Measurements from ENCODE around the gene BCL2L1. TPM values are rescaled to one million over a fixed set of nuclear protein-coding genes. Genes with fewer than 3 reads are reported as not detected.
"Not testable (repeated sequence)": the region's sequence is repeated elsewhere in the genome, so short reads cannot be mapped to it uniquely, and the experiment has no call there.

BCL2L1 gene
- total RNA-seq, 1 donor from 2014 or later: 126 TPM

GRCh38 chr20:31751126-31751525, 28.5 kb upstream of the BCL2L1 start:
- Histone ChIP-seq H3K27me3 (ENCODE audit: low read depth) (no peaks in the 10 kb centered on the region), H3K36me3 (no peaks in the 10 kb centered on the region), H3K27ac (no peak overlapping the region), H3K4me1 (no peaks in the 10 kb centered on the region), H3K9me3 (no peaks in the 10 kb centered on the region), H3K4me3 (no peak overlapping the region)
- DNase-seq (no peak), ATAC-seq (no peak)
- TF ChIP-seq CTCF (IDR thresholded peaks at IDR 0.05): no peak
- intact Hi-C loops (cut with DNase I): no loop called here

GRCh38 chr20:31749223-31749622, 26.6 kb upstream of the BCL2L1 start:
- intact Hi-C loops (cut with DNase I): no loop called here
- Histone ChIP-seq H3K27ac (no peak overlapping the region), H3K27me3 (ENCODE audit: low read depth) (no peaks in the 10 kb centered on the region), H3K4me1 (no peaks in the 10 kb centered on the region), H3K9me3 (no peaks in the 10 kb centered on the region), H3K36me3 (no peaks in the 10 kb centered on the region), H3K4me3 (no peak overlapping the region)
- no peak for TF ChIP-seq CTCF (IDR thresholded peaks at IDR 0.05)
- no peak for DNase-seq
- ATAC-seq: no peak

GRCh38 chr20:31747640-31748039, 25.0 kb upstream of the BCL2L1 start:
- TF ChIP-seq CTCF (IDR thresholded peaks at IDR 0.05): no peak
- Histone ChIP-seq H3K36me3 (no peaks in the 10 kb centered on the region), H3K27me3 (ENCODE audit: low read depth) (no peaks in the 10 kb centered on the region), H3K4me3 (no peak overlapping the region), H3K4me1 (no peaks in the 10 kb centered on the region), H3K9me3 (no peaks in the 10 kb centered on the region), H3K27ac (no peak overlapping the region)
- ATAC-seq (no peak), DNase-seq (no peak)
- intact Hi-C loops (cut with DNase I): no loop called here

DNA sequence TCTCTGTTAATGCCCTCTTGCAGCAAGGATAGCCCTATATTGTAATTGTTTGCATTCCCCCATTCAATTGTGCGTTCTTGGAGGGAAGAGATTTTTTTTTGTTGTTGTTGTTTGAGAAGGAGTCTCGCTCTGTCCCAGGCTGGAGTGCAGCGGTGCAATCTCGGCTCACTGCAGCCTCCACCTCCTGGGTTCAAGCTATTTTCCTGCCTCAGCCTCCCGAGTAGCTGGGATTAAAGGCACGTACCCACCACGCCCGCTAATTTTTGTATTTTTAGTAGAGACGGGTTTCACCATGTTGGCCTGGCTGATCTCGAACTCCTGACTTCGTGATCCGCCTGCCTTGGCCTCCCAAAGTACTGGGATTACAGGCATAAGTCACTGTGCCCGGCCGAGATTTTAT, 24.4 kb upstream of the BCL2L1 start:
- H3K27me3 ChIP-seq (ENCODE audit: low read depth); ATAC-seq; intact Hi-C loops (cut with DNase I); H3K4me3 ChIP-seq; H3K4me1 ChIP-seq; H3K9me3 ChIP-seq; DNase-seq; H3K36me3 ChIP-seq; H3K27ac ChIP-seq: not testable (repeated sequence)

DNA sequence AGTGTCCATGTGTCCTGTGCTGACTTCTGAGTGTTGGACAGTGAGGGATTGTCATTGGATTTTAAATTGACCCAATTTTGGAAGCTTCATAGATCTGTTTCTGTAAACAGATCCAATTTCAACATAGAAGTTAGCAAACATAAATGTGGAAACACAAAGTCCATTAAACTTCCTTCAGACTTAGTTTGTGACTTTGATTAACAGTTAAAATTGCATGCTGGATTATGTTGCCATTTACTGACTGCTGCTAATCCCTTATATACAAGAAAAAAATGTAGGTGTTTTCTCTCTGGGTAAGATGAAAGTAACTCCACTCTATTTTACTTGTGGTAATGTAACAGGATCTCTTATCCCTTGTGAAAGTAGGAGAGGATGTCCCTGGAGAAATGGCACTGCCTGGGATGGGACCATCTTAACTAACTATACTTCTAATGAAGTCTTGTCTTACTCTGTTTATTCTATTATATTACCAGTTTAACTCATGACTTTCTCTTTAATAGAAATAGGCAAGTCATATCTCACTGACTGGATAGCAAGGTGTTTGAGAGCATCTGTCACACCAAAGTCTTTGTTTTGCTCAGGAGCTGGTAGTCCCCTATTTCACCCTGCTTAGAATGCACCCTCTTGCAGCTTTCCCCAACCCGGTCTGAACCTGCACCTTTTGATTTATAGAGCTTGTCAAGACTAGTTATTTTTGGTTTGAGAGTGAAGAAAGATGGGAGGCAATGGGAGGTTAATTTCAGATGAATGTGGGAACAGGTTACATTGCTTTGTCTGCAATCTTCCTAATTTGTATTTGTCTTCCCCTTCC, 23.6 kb upstream of the BCL2L1 start:
- no peaks in the 10 kb centered on the region for H3K9me3 ChIP-seq
- DNase-seq (no peak), ATAC-seq (no peak)
- intact Hi-C loops (cut with DNase I): no loop called here
- H3K4me1 ChIP-seq: no peaks in the 10 kb centered on the region
- H3K27me3 ChIP-seq (ENCODE audit: low read depth): no peaks in the 10 kb centered on the region
- H3K36me3 ChIP-seq: no peaks in the 10 kb centered on the region
- no peak for TF ChIP-seq CTCF (IDR thresholded peaks at IDR 0.05)
- no peak overlapping the region for H3K27ac ChIP-seq
- H3K4me3 ChIP-seq: no peak overlapping the region

- Histone ChIP-seq H3K36me3 (no peaks in the 10 kb centered on the region), H3K27ac (no peak overlapping the region), H3K27me3 (ENCODE audit: low read depth) (no peaks in the 10 kb centered on the region), H3K4me1 (no peaks in the 10 kb centered on the region), H3K4me3 (no peak overlapping the region), H3K9me3 (no peaks in the 10 kb centered on the region)
- TF ChIP-seq CTCF (IDR thresholded peaks at IDR 0.05): no peak
- DNase-seq (no peak), ATAC-seq (no peak)
- intact Hi-C loops (cut with DNase I): no loop called here
Measured at GRCh38 chr20:31740656-31741323, 18.1 kb upstream of the BCL2L1 start.
